Cardiac septum (tissue), 1 donor: ENCODE measurements around the gene GSX1. TPM values are rescaled to one million over a fixed set of nuclear protein-coding genes. Genes with fewer than 3 reads are reported as not detected.
"Not testable (repeated sequence)": the region's sequence is repeated elsewhere in the genome, so short reads cannot be mapped to it uniquely, and the experiment has no call there.

Experiments used
- DNase-seq: peaks from one replicate; pipeline ENCODE4 v3.0.0-alpha.2; 2020; ENCODE audit warnings: low spot score
- intact Hi-C: fragments of 100-400 bp; cut with DNase I; formaldehyde crosslinking; loops from one replicate; pipeline ENCODE4 v1.14.0; 2022
- total RNA-seq: library from RNA; stranded (reverse); fragmentation: NEBNext Ultra II Directional; extraction: Animal tissue kit (Norgen Biotek cat#: 25700); gene quantifications from one replicate; pipeline ENCODE4 v1.2.1, GENCODE V29; 2021
- donor health status: DM: no; HTN: no; CAD: no.

GSX1 gene
- total RNA-seq, 1 donor from 2014 or later: not detected

GRCh38 chr13:27793507-27794367 is 1.5 kb downstream of the GSX1 start:
- intact Hi-C loops: no loop called here
- DNase-seq: no peak

- intact Hi-C loops: no loop called here
- no peak for DNase-seq
These were observed 2.0 kb downstream of the GSX1 start for GRCh38 chr13:27794368-27794691.

GRCh38 chr13:27794921-27795717 is 2.8 kb downstream of the GSX1 start:
- intact Hi-C loops: no loop called here
- DNase-seq: no peak

- no peak for DNase-seq
- intact Hi-C loops: no loop called here
These were observed 3.4 kb downstream of the GSX1 start for GRCh38 chr13:27795718-27796019.

- intact Hi-C loops: no loop called here
- DNase-seq: no peak
These were observed 4.4 kb downstream of the GSX1 start for GRCh38 chr13:27796544-27797227.

- intact Hi-C loops: no loop called here
- DNase-seq: no peak
These were observed 4.9 kb downstream of the GSX1 start for GRCh38 chr13:27797228-27797624.

GRCh38 chr13:27806744-27807387 is 14.6 kb downstream of the GSX1 start:
- no peak for DNase-seq
- intact Hi-C loops: no loop called here

GRCh38 chr13:27808851-27809550 is 16.7 kb downstream of the GSX1 start:
- intact Hi-C loops: no loop called here
- DNase-seq: peak; percentile 50

- intact Hi-C loops: no loop called here
- no peak for DNase-seq
These were observed 17.7 kb downstream of the GSX1 start for GRCh38 chr13:27810009-27810408.

- no peak for DNase-seq
- intact Hi-C loops: no loop called here
These were observed 18.2 kb downstream of the GSX1 start for GRCh38 chr13:27810461-27810860.

GRCh38 chr13:27813826-27814225 is 21.5 kb downstream of the GSX1 start:
- peak; percentile 60 for DNase-seq
- intact Hi-C loops: no loop called here

- not testable (repeated sequence) for DNase-seq
These were observed 25.5 kb downstream of the GSX1 start for GRCh38 chr13:27817832-27818231.

GRCh38 chr13:27820524-27821482 is 28.5 kb downstream of the GSX1 start:
- no peak for DNase-seq
- intact Hi-C loops: loop anchor here (10.0 kb wide), 2 partner anchors 134 to 836 kb away; no protein-coding TSS in a partner anchor

More at GRCh38 chr13:27817832-27818231, 25.5 kb downstream of the GSX1 start:
- intact Hi-C loops: not testable (repeated sequence)

GRCh38 chr13:27821566-27821965 is 29.3 kb downstream of the GSX1 start:
- intact Hi-C loops: loop anchor here (10.0 kb wide), 2 partner anchors 133 to 837 kb away; no protein-coding TSS in a partner anchor
- no peak for DNase-seq

- DNase-seq: no peak
- intact Hi-C loops: loop anchor here (10.0 kb wide), 2 partner anchors 132 to 838 kb away; no protein-coding TSS in a partner anchor
These were observed 30.1 kb downstream of the GSX1 start for GRCh38 chr13:27822258-27822872.

- DNase-seq: no peak
These were observed 30.6 kb downstream of the GSX1 start for GRCh38 chr13:27822873-27823311.

GRCh38 chr13:27824121-27824520 is 31.8 kb downstream of the GSX1 start:
- intact Hi-C loops: loop anchor here (10.0 kb wide), 2 partner anchors 131 to 839 kb away; no protein-coding TSS in a partner anchor
- no peak for DNase-seq

More at GRCh38 chr13:27822873-27823311, 30.6 kb downstream of the GSX1 start:
- intact Hi-C loops: loop anchor here (10.0 kb wide), 2 partner anchors 132 to 838 kb away; no protein-coding TSS in a partner anchor
